SK-N-MC (cell line): Measurements from ENCODE around the gene HIC1.

Source experiments
- EZH2 ChIP-seq: fragments of 200-600 bp; sonication (generic); IDR thresholded peaks from one replicate; pipeline ENCODE4 v1.6.1; 2017; ENCODE audit warnings: antibody characterized with exemption
- POLR2AphosphoS5 ChIP-seq: IDR thresholded peaks from 2 replicates; pipeline ENCODE4 v1.6.1; 2012; ENCODE audit warnings: mild to moderate bottlenecking, low read depth, low read length, borderline replicate concordance

DNA sequence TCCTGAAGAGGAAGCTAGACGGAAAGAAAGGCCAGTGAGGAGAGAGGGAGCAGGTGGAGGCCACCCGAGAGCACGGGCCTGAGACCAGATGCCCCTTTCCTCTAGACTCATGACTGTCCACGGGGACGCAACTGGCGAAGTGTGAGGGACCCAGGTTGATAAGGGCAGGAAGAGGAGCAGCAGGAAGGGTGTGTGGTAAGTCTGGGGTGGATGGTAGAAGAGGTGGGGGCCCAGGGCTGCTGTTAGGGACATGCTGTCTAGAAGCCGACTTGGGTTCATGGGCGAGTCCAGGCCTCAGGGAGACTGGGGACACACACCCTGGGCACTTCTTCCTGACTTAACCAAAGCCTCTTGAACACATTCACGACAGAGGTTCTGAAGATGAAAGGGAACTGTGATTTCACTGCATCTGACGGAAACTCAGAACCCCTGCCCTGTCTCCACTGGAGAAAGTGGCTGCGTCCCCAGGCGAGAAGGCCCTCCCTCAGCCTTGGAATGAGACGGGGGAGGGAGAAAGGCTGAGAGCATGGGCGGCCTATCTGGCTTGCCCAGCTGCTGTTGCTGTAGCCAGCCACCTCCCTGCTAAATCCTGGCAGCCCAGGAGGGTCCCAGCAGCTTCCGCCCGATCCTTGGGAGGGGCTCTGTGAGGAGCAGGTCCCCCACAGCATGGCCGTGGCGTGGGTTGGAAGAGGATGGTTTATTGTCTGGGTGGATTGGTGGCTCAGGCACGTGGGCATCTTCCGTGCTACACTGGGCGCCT, 6.0 kb downstream of the HIC1 start:
- TF ChIP-seq EZH2: no peak
- no peak for TF ChIP-seq POLR2AphosphoS5
